Measurements from ENCODE around the gene WNT2B. TPM values are rescaled to one million over a fixed set of nuclear protein-coding genes. Genes with fewer than 3 reads are reported as not detected.

WNT2B gene
- total RNA-seq, 2 donors from 2014 or later, result 0.51 to 0.57 TPM

GRCh38 chr1:112516141-112516540, 7.4 kb downstream of the WNT2B start:
- 86 to 93% methylated on average over 13 to 14 of the region's 14 CpGs for WGBS, 2 experiments (ENCODE audit: insufficient coverage in 1 of 2, insufficient read length in 1 of 2)
- TF ChIP-seq CTCF (conservative IDR thresholded peaks at IDR 0.05), result no peak

GRCh38 chr1:112517231-112517630, 8.5 kb downstream of the WNT2B start:
- no peak for TF ChIP-seq CTCF (conservative IDR thresholded peaks at IDR 0.05)
- no peak overlapping the region for H3K4me3 Mint-ChIP-seq
- WGBS, 2 experiments (ENCODE audit: insufficient coverage in 1 of 2, insufficient read length in 1 of 2), result 96% methylated on average over 9 of the region's 9 CpGs
- Histone ChIP-seq H3K9me3 (ENCODE audit: control insufficient read depth, low read length) (no peaks in the 10 kb centered on the region), H3K27me3 (ENCODE audit: control insufficient read depth, insufficient read depth, low read length, poor library complexity, severe bottlenecking) (no peaks in the 10 kb centered on the region), H3K4me3 (ENCODE audit: low read length) (no peak overlapping the region), H3K4me1 (ENCODE audit: control insufficient read depth, insufficient read depth, low read length) (no peaks in the 10 kb centered on the region), H3K27ac (ENCODE audit: low read depth, low read length) (no peak overlapping the region), H3K36me3 (ENCODE audit: control insufficient read depth, insufficient read depth, low read length) (peaks cover 4% of the 10 kb centered on the region), H3K9ac (ENCODE audit: extremely low read depth, low read length, poor library complexity, severe bottlenecking) (no peak overlapping the region)
- H3K27ac Mint-ChIP-seq, result no peak overlapping the region
- peaks cover 10% of the 10 kb centered on the region for H3K4me1 Mint-ChIP-seq
- no peaks in the 10 kb centered on the region for H3K9me3 Mint-ChIP-seq
- H3K36me3 Mint-ChIP-seq (ENCODE audit: low read depth), result no peaks in the 10 kb centered on the region
- DNase-seq, result no peak
- peaks cover 17% of the 10 kb centered on the region for H3K27me3 Mint-ChIP-seq (ENCODE audit: insufficient read depth)

More at GRCh38 chr1:112516141-112516540, 7.4 kb downstream of the WNT2B start:
- Mint-ChIP-seq H3K4me1 (peaks cover 10% of the 10 kb centered on the region), H3K4me3 (no peak overlapping the region), H3K27me3 (ENCODE audit: insufficient read depth) (peaks cover 28% of the 10 kb centered on the region), H3K9me3 (no peaks in the 10 kb centered on the region), H3K36me3 (ENCODE audit: low read depth) (no peaks in the 10 kb centered on the region), H3K27ac (no peak overlapping the region)
- H3K36me3 ChIP-seq (ENCODE audit: control insufficient read depth, insufficient read depth, low read length), result no peaks in the 10 kb centered on the region
- no peak overlapping the region for H3K27ac ChIP-seq (ENCODE audit: low read depth, low read length)
- H3K27me3 ChIP-seq (ENCODE audit: control insufficient read depth, insufficient read depth, low read length, poor library complexity, severe bottlenecking), result peaks cover 8% of the 10 kb centered on the region
- DNase-seq, result no peak
- H3K4me3 ChIP-seq (ENCODE audit: low read length), result no peak overlapping the region
- H3K9me3 ChIP-seq (ENCODE audit: control insufficient read depth, low read length), result no peaks in the 10 kb centered on the region
- H3K9ac ChIP-seq (ENCODE audit: extremely low read depth, low read length, poor library complexity, severe bottlenecking), result no peak overlapping the region
- H3K4me1 ChIP-seq (ENCODE audit: control insufficient read depth, insufficient read depth, low read length), result no peaks in the 10 kb centered on the region

GRCh38 chr1:112517646-112518045, 8.9 kb downstream of the WNT2B start:
- WGBS, 2 experiments (ENCODE audit: insufficient coverage in 1 of 2, insufficient read length in 1 of 2), result 89 to 100% methylated on average over 2 of the region's 2 CpGs

More at GRCh38 chr1:112517646-112518045, 8.9 kb downstream of the WNT2B start:
- no peak overlapping the region for H3K27ac ChIP-seq (ENCODE audit: low read depth, low read length)
- H3K4me1 ChIP-seq (ENCODE audit: control insufficient read depth, insufficient read depth, low read length), result no peaks in the 10 kb centered on the region
- DNase-seq, result no peak
- TF ChIP-seq CTCF (conservative IDR thresholded peaks at IDR 0.05), result no peak
- no peaks in the 10 kb centered on the region for H3K9me3 Mint-ChIP-seq
- H3K4me1 Mint-ChIP-seq, result peaks cover 13% of the 10 kb centered on the region
- H3K27me3 ChIP-seq (ENCODE audit: control insufficient read depth, insufficient read depth, low read length, poor library complexity, severe bottlenecking), result no peaks in the 10 kb centered on the region
- no peak overlapping the region for H3K9ac ChIP-seq (ENCODE audit: extremely low read depth, low read length, poor library complexity, severe bottlenecking)
- peaks cover 13% of the 10 kb centered on the region for H3K27me3 Mint-ChIP-seq (ENCODE audit: insufficient read depth)
- no peak overlapping the region for H3K4me3 Mint-ChIP-seq
- H3K9me3 ChIP-seq (ENCODE audit: control insufficient read depth, low read length), result no peaks in the 10 kb centered on the region
- H3K36me3 Mint-ChIP-seq (ENCODE audit: low read depth), result peaks cover 1% of the 10 kb centered on the region
- no peak overlapping the region for H3K4me3 ChIP-seq (ENCODE audit: low read length)
- H3K27ac Mint-ChIP-seq, result no peak overlapping the region
- H3K36me3 ChIP-seq (ENCODE audit: control insufficient read depth, insufficient read depth, low read length), result peaks cover 4% of the 10 kb centered on the region
